Spleen (tissue), 7 donors: ENCODE measurements around the gene MYO1D.

ENCODE experiments used
- POLR2AphosphoS5 ChIP-seq, 3 donors: sonication (generic); formaldehyde crosslinking; IDR thresholded peaks; one replicate each; pipeline ENCODE4 v1.5.1; 2017; ENCODE audit warnings: antibody characterized with exemption in 3 of 3
- TF ChIP-seq, protein P1 (sequence below), 11 experiments: fragments of 200-600 bp in 7 of 11; fragments of 450-650 bp in 4 of 11; sonication (generic) in 4 of 11; IDR thresholded peaks in 8 of 11; conservative IDR thresholded peaks in 3 of 11; 1 replicate in 7 of 11; 2 replicates in 4 of 11; pipeline versions ENCODE4 v1.4.0 to v1.8.0; 2016 to 2021; ENCODE audit warnings: antibody characterized with exemption in 11 of 11, inconsistent platforms in 4 of 11, mild to moderate bottlenecking in 1 of 11
- donor health status: DM: no; HTN: no; CAD: no; lungs with moderate emphysema.
- donor health status: DM: no; HTN: no; CAD: no.
- donor health status: DM: no; HTN: no; CAD: no.

GRCh38 chr17:32615326-32615725 lies 261.6 kb downstream of the MYO1D start:
- TF ChIP-seq, protein P1, sequence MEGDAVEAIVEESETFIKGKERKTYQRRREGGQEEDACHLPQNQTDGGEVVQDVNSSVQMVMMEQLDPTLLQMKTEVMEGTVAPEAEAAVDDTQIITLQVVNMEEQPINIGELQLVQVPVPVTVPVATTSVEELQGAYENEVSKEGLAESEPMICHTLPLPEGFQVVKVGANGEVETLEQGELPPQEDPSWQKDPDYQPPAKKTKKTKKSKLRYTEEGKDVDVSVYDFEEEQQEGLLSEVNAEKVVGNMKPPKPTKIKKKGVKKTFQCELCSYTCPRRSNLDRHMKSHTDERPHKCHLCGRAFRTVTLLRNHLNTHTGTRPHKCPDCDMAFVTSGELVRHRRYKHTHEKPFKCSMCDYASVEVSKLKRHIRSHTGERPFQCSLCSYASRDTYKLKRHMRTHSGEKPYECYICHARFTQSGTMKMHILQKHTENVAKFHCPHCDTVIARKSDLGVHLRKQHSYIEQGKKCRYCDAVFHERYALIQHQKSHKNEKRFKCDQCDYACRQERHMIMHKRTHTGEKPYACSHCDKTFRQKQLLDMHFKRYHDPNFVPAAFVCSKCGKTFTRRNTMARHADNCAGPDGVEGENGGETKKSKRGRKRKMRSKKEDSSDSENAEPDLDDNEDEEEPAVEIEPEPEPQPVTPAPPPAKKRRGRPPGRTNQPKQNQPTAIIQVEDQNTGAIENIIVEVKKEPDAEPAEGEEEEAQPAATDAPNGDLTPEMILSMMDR (IDR thresholded peaks at IDR 0.05 in 8 of 11, conservative IDR thresholded peaks at IDR 0.05 in 3 of 11): no peak
- no peak for TF ChIP-seq POLR2AphosphoS5 (IDR thresholded peaks at IDR 0.05)
